Right renal cortex interstitium (tissue), 3 donors: Measurements from ENCODE around the gene ARMH1. TPM values are rescaled to one million over a fixed set of nuclear protein-coding genes. Genes with fewer than 3 reads are reported as not detected.

Experiments used
- DNase-seq, 3 donors: peaks; one replicate each; pipeline ENCODE4 v3.0.0-alpha.2; 2013; ENCODE audit warnings: low read depth in 3 of 3, low spot score in 2 of 3
- polyA plus RNA-seq, 3 donors: library from polyadenylated mRNA; unstranded; fragments of 120-200 nt; gene quantifications; one replicate each; pipeline ENCODE4 v1.2.1, GENCODE V29; 2013; ENCODE audit not compliant: insufficient read length in 3 of 3

ARMH1 gene
- polyA plus RNA-seq, result 1 to 10 TPM; 2.9 to 8.6 (median 5.6) TPM

- DNase-seq, result peak; percentile 94 to 98 (median 96)
These were observed at the start of gene ARMH1, which contains the start of gene TMEM53 for GRCh38 chr1:44674113-44675000. TSS of gene ARMH1 (plus strand) at chr1:44674714. CDS start at chr1:44689698, 14,984 bp downstream. TSS of gene TMEM53 (minus strand) at chr1:44674481. CDS start at chr1:44674391, 90 bp downstream.

GRCh38 chr1:44625348-44625747, 49.2 kb upstream of the ARMH1 start:
- DNase-seq, result no peak

- no peak for DNase-seq
These were observed 45.4 kb upstream of the ARMH1 start for GRCh38 chr1:44628962-44629756.

GRCh38 chr1:44630116-44630515, 44.4 kb upstream of the ARMH1 start:
- DNase-seq, result no peak

GRCh38 chr1:44631333-44631646, 43.2 kb upstream of the ARMH1 start:
- DNase-seq, result no peak

GRCh38 chr1:44631647-44632539, 42.6 kb upstream of the ARMH1 start:
- peak in 2 of 3 donors; percentile 65 to 74 for DNase-seq

GRCh38 chr1:44632598-44632997, 41.9 kb upstream of the ARMH1 start:
- DNase-seq, result no peak

- DNase-seq, result no peak
These were observed 39.8 kb upstream of the ARMH1 start for GRCh38 chr1:44634606-44635189.

- DNase-seq, result no peak
These were observed 39.1 kb upstream of the ARMH1 start for GRCh38 chr1:44635439-44635838.

GRCh38 chr1:44636083-44636687, 38.3 kb upstream of the ARMH1 start:
- no peak for DNase-seq

GRCh38 chr1:44636688-44637598, 37.6 kb upstream of the ARMH1 start:
- no peak for DNase-seq

- DNase-seq, result no peak
These were observed 36.7 kb upstream of the ARMH1 start for GRCh38 chr1:44637702-44638411.

GRCh38 chr1:44640200-44640853, 34.2 kb upstream of the ARMH1 start:
- DNase-seq, result no peak

GRCh38 chr1:44641126-44642102, 33.1 kb upstream of the ARMH1 start:
- no peak for DNase-seq

GRCh38 chr1:44642255-44642654, 32.3 kb upstream of the ARMH1 start:
- no peak for DNase-seq

- no peak for DNase-seq
These were observed 31.6 kb upstream of the ARMH1 start for GRCh38 chr1:44642925-44643324.
